Mononuclear cell (primary cell): ENCODE results near the gene ARID1B. TPM values are rescaled to one million over a fixed set of nuclear protein-coding genes. Genes with fewer than 3 reads are reported as not detected.

Experiments
- H3K27me3 ChIP-seq: 2 replicates; pipeline ENCODE4 v1.6.0; 2011; ENCODE audit warnings: low read length, control low read depth; ENCODE audit not compliant: insufficient read depth
- H3K4me1 ChIP-seq: 2 replicates; pipeline ENCODE4 v1.5.1; 2011; ENCODE audit warnings: mild to moderate bottlenecking, low read length, control low read depth; ENCODE audit not compliant: insufficient read depth
- H3K4me3 ChIP-seq: 2 replicates; pipeline ENCODE4 v1.5.1; 2011; ENCODE audit warnings: mild to moderate bottlenecking, low read length, moderate library complexity
- H3K9me3 ChIP-seq: 2 replicates; pipeline ENCODE4 v1.5.1; 2011; ENCODE audit warnings: low read depth, mild to moderate bottlenecking, control low read depth, low read length
- total RNA-seq: library from RNA; depleted of rRNA; stranded (reverse); fragments of >200 nt; gene quantifications from one replicate; pipeline ENCODE4 v1.2.3, GENCODE V29; 2012

The ARID1B gene
- total RNA-seq, 1 donor = 107 TPM

DNA sequence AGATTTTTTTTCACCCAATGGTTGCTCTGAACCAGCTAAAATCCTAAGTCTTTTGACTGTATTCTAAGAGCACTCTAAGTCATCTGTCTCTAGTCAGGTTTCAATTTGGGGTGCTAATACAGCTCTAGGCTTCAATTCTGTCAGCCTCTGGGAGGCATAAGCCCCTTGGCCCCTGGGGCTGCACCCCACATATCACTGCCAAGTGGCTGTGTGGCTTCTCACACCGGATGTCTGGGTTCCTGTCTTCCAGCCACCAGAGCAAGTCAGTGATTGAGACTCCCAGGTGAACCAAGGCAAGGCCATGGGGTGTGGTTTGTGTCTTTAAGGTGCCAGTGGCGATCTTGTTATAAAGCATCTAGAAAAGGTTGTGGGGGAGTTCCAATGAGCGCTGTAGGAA lies 409.6 kb downstream of the ARID1B start:
- H3K9me3 ChIP-seq = no peaks in the 10 kb centered on the region
- no peaks in the 10 kb centered on the region for H3K27me3 ChIP-seq
- H3K4me1 ChIP-seq = no peaks in the 10 kb centered on the region
- H3K4me3 ChIP-seq = no peak overlapping the region

DNA sequence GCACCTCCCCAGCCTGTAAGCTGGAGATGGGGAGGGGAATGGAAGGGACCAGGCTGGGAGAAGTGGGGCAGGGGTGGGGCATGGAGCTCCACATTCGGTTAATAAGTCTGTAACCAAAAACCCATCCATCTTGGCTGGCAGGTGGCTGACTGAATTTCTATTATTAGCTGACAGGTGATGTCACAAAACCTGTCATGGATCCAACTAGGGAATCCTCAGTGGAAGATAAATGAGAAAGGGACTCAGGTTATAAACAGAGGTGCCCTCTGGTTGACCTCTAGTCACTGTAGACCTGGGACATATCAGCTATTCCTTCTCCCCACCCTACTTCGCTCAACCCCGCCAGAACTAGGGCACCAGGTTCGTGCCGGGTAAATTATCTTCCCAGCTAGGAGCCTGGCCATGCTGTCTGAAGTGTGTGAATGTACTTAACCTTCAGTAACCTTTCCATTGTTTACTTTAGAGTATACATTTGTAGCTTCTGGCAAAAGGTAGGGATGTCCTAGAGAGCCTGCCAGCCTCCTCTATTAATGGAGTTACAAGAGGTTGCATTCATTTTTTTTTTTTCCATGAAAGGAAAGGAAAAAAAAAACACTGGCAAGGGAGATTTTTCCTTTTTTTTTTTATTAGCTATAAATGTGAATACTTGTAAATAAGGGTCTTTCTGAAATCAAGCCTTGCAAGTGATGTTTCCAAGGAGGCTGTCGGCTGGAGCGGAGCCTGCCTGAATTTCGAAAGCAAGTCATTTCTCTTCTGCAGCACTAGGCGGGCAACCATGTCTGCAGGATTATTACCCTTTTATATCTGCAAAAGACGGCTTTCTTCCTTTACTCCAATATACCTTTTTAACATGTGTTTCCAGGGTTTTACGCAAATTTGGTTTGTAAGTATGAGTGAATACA lies 410.3 kb downstream of the ARID1B start:
- Histone ChIP-seq H3K27me3 (no peaks in the 10 kb centered on the region), H3K4me3 (no peak overlapping the region), H3K9me3 (no peaks in the 10 kb centered on the region), H3K4me1 (no peaks in the 10 kb centered on the region)

DNA sequence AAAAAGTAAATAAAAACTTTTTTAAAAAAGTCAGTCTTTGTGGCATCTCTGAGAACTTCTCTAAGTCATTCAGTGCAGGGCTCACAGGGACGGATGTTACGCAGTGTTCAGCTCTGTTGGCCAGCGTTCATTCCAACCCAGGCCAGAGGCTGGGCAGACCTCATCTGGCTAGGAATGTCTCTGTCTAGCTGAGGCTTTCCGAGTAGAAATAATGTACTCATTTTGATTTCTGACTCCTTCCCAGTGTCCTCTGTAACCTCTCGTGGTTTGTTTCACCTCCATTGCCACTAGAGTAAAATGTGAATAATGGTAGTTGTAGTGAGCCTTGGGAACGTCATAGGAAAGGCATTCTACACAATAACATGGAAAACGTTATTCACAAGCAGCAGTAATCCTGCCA lies 411.0 kb downstream of the ARID1B start:
- Histone ChIP-seq H3K27me3 (no peaks in the 10 kb centered on the region), H3K4me3 (no peak overlapping the region), H3K9me3 (no peaks in the 10 kb centered on the region), H3K4me1 (no peaks in the 10 kb centered on the region)

DNA sequence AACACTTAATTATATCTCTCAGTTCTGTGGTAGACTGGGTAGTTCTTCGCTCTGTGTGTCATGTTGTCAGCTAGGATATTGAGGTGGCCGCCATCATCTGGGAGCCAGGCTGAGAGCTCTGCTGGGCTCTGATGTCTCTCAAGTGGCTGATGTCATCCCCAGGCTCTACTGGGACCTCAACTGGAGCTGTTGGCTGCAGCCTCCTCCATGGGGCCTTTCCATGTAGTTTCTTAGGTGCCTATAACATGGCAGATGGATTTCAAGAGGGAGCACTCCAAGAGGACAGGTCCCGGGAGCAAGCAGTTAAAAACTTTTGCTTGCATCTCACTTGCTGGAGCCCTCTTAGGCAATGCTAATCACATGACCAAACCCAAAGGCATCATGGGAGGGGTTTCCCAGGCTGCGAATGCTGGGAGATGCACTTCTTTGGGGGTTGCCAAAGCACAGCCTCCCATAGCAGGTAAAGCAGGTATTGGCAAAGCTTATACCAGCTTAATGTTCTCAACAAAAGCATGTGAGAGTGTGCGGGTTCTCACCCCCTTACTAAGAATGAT lies 416.3 kb downstream of the ARID1B start:
- peaks cover 5% of the 10 kb centered on the region for H3K4me1 ChIP-seq
- H3K9me3 ChIP-seq = no peaks in the 10 kb centered on the region
- H3K4me3 ChIP-seq = no peak overlapping the region

DNA sequence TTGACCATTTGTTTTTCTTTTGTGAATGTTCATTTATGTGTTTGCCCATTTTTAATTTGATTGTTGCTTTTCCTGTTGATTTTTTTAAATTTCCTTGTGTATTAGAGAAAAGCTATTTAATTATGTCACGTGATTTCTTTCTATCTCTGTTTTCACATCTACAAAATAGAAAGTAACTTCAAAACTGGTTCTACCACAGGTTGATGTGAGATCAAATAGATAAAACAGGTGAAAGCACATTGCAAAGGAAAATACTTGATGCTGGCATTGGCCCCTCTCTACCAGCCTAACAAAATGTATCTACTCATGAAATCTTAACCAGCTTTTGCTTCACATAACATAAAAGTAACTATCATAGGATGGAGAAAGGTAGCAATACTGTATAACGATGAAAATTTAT lies 416.9 kb downstream of the ARID1B start:
- H3K4me3 ChIP-seq = no peak overlapping the region
- H3K9me3 ChIP-seq = no peaks in the 10 kb centered on the region
- H3K4me1 ChIP-seq = peaks cover 5% of the 10 kb centered on the region
- no peaks in the 10 kb centered on the region for H3K27me3 ChIP-seq

More for the DNA sequence above, 416.3 kb downstream of the ARID1B start:
- no peaks in the 10 kb centered on the region for H3K27me3 ChIP-seq

DNA sequence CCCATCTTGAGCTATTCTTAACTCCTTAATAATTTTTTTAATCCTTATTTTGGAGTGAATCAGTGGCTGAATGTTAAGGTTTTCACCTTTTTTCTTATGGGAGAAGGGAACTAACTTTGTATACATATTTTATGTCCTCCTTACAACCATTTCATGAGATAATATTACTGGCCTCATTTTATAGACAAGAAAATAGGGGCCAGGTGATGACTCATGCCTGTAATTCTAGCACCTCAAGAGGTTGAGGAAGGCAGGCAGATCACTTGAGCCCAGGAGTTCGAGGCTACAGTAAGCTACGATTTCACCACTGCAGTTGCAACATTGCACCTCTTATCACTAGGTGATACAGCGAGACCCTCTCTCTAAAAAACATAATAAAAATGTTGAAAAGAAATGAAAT lies 417.5 kb downstream of the ARID1B start:
- H3K9me3 ChIP-seq = no peaks in the 10 kb centered on the region

DNA sequence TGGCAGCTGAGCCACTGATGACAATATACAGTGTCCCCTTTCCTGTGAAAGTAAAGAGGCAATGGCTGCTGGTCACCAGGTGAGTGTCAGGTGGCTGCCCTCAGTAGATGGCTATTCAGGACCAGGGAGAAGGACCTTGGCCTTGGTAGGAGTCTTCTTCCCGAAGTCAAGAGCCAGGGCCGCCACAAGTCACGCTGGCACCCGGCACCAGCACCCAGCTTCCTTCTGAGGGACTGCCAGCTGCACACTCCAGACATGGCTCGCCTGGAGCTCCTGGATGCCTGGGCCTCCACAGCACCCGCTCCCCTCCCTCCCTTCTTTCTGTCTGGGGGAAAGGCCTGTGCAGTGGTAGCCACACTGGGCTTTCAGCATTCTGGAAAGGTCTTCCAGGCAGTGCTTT lies 419.2 kb downstream of the ARID1B start:
- Histone ChIP-seq H3K9me3 (no peaks in the 10 kb centered on the region), H3K4me1 (peaks cover 5% of the 10 kb centered on the region), H3K27me3 (no peaks in the 10 kb centered on the region), H3K4me3 (no peak overlapping the region)

More for the DNA sequence above, 417.5 kb downstream of the ARID1B start:
- Histone ChIP-seq H3K4me1 (peaks cover 5% of the 10 kb centered on the region), H3K4me3 (no peak overlapping the region), H3K27me3 (no peaks in the 10 kb centered on the region)

DNA sequence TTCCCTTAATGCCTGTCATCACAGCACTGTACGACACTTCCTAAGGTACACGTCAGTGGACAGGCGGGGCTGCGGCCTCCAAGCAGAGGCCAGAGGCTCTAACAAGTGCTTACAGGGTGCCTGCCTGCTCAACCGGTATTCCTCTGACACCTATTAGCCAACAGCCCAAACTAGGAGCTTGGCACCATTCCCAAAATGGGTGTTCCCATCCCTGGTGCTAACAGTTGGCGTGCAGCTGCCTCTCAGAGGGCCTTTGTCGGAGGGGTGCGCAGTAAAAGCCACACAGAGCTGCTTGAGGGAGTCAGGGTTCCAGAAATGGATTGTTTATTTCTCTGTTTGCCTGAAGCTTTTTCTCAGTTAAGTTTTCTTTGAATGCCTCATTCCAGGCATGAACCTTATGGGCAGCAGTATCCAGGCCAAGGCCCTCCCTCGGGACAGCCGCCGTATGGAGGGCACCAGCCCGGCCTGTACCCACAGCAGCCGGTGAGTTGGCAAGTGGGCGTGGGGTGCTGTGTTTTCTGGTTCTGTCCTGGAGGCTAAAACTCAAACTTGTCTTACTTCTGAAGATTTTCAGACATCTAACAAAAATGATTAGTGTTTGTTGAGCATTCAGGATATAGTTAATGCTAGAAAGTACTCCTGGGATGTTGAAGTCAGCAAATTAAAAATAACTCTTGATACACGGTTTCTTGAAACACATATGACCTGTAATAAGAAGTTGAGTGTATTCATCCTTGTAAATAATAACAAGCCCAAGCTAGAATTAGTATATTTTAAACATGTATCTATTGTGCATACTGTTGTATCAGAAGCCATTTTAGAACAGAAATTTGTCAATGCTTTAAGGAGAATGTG lies 421.5 kb downstream of the ARID1B start:
- no peaks in the 10 kb centered on the region for H3K27me3 ChIP-seq
- no peak overlapping the region for H3K4me3 ChIP-seq
- peaks cover 2% of the 10 kb centered on the region for H3K4me1 ChIP-seq
- no peaks in the 10 kb centered on the region for H3K9me3 ChIP-seq

DNA sequence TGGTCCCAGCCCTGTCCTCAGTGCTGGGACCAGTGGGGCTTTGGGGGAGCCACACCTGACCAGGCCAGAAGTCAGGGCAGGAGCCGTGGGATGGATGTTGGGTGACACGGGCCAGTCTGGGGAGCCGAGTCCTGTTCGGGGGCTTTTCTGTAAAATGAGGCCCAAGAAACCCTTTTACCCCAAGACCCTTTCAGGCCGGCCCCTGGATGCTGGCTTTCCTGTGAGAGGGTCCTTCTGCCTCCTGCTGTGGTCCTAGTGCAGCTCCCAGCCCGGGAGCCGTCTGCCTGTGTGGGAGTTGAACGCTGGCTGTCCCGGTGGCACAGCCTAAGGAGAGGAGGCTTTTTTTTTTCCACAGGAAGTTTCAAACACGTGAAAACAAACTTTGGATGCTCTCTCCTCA lies 422.9 kb downstream of the ARID1B start:
- H3K4me3 ChIP-seq = no peak overlapping the region
- H3K27me3 ChIP-seq = no peaks in the 10 kb centered on the region
- H3K9me3 ChIP-seq = no peaks in the 10 kb centered on the region
- H3K4me1 ChIP-seq = no peaks in the 10 kb centered on the region

DNA sequence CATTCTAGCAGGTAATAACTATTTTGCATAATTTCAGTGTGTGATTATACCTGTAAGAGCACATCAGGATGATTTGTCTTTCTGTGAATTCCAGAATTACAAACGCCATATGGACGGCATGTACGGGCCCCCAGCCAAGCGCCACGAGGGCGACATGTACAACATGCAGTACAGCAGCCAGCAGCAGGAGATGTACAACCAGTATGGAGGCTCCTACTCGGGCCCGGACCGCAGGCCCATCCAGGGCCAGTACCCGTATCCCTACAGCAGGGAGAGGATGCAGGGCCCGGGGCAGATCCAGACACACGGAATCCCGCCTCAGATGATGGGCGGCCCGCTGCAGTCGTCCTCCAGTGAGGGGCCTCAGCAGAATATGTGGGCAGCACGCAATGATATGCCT lies 423.4 kb downstream of the ARID1B start:
- no peaks in the 10 kb centered on the region for H3K4me1 ChIP-seq
- H3K9me3 ChIP-seq = no peaks in the 10 kb centered on the region
- H3K4me3 ChIP-seq = no peak overlapping the region
- no peaks in the 10 kb centered on the region for H3K27me3 ChIP-seq

DNA sequence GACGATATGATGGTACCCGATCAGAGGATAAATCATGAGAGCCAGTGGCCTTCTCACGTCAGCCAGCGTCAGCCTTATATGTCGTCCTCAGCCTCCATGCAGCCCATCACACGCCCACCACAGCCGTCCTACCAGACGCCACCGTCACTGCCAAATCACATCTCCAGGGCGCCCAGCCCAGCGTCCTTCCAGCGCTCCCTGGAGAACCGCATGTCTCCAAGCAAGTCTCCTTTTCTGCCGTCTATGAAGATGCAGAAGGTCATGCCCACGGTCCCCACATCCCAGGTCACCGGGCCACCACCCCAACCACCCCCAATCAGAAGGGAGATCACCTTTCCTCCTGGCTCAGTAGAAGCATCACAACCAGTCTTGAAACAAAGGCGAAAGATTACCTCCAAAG lies 423.9 kb downstream of the ARID1B start:
- H3K27me3 ChIP-seq = no peaks in the 10 kb centered on the region
- H3K4me3 ChIP-seq = no peak overlapping the region
- H3K9me3 ChIP-seq = no peaks in the 10 kb centered on the region
- no peaks in the 10 kb centered on the region for H3K4me1 ChIP-seq

DNA sequence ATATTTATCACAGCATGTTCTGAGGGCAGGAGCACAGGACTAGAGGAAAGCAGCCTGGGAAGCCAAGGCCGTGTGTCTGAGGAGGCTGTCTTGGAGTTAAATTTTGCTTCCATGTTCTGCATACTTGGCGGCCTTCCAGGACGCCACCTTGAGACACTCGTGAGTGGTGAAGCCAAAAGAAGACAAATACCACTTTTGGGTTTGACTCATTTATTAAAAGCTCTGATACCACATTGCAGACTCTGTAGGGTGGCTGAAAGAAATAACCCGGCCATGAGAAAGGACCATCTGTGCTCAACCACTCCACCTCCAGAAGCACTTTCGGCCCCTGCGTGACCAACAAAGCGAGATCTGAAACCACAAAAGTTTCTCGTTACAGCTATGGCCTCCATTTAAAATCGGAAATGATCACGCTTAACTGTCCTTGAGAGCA lies 426.1 kb downstream of the ARID1B start:
- Histone ChIP-seq H3K4me3 (no peak overlapping the region), H3K9me3 (no peaks in the 10 kb centered on the region), H3K27me3 (no peaks in the 10 kb centered on the region), H3K4me1 (no peaks in the 10 kb centered on the region)

DNA sequence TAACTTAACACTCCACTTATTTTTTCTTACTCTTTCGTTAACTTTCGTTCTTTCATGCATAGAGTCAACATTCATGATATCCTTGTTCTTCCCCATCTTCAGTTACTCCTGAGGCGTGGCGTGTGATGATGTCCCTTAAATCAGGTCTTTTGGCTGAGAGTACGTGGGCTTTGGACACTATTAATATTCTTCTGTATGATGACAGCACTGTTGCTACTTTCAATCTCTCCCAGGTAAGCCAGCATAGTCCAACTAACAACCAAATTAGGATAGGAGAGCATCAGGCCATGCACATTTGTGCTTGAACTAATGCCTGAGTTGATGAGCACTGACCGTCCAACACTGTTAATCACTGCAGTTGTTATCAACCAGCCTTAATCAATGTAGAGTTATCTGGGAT lies 426.6 kb downstream of the ARID1B start:
- Histone ChIP-seq H3K4me3 (no peak overlapping the region), H3K27me3 (no peaks in the 10 kb centered on the region), H3K4me1 (no peaks in the 10 kb centered on the region), H3K9me3 (no peaks in the 10 kb centered on the region)

DNA sequence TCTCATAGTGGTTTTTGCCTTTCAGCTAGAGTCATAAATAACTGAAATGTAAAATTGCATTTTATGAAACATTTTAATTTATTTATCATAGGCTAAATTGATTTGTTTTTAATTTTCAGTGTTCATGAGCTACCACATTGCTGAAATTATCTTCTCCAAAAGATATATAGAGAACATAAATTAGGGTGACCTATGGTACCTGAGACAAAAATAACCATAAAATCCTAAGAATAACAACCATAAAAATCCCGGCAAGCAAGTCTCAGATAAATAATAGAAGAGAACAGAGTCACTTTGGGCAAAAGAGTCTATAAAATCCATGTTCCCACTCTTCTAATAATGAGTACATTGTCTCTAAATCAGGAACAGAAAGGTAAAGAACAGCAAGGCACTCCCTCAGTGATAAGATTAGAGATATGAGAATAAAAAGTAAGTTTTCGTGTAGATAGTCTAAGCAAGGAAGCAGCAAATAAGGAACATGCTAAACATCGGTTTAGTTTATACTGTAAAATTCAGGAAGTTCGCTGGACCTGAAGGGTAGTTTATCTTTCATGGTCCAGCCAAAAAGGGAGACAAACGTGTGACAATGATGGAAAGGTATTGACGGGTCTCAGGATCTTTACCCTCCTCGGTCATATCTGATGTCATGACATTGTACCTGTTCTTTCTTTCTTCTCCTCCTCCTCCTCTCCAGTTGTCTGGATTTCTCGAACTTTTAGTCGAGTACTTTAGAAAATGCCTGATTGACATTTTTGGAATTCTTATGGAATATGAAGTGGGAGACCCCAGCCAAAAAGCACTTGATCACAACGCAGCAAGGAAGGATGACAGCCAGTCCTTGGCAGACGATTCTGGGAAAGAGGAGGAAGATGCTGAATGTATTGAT lies 428.5 kb downstream of the ARID1B start:
- no peak overlapping the region for H3K4me3 ChIP-seq
- no peaks in the 10 kb centered on the region for H3K9me3 ChIP-seq
- H3K27me3 ChIP-seq = no peaks in the 10 kb centered on the region
- H3K4me1 ChIP-seq = no peaks in the 10 kb centered on the region
